ENCODE data around the gene RHOBTB1.
A peak's percentile ranks its signal among the peaks of the same experiment; 100 is the strongest.

Gene RHOBTB1

GRCh38 chr10:60962946-60963345 is 19.0 kb upstream of the RHOBTB1 start:
- TF ChIP-seq CTCF (IDR thresholded peaks at IDR 0.05; ENCODE audit: poor library complexity, severe bottlenecking), result no peak
- no peaks in the 10 kb centered on the region for H3K36me3 ChIP-seq (ENCODE audit: low read depth)
- ATAC-seq (ENCODE audit: low read depth) (no peak), DNase-seq (ENCODE audit: low spot score) (no peak)
- H3K27me3 ChIP-seq (ENCODE audit: insufficient read depth, poor library complexity, severe bottlenecking), result no peaks in the 10 kb centered on the region
- H3K4me1 ChIP-seq (ENCODE audit: insufficient read depth, poor library complexity, severe bottlenecking), result peaks cover 33% of the 10 kb centered on the region
- H3K9me3 ChIP-seq (ENCODE audit: severe bottlenecking), result no peaks in the 10 kb centered on the region
- peak overlapping the region; percentile 91 for H3K27ac ChIP-seq (ENCODE audit: poor library complexity, severe bottlenecking)
- no peak overlapping the region for H3K4me3 ChIP-seq (ENCODE audit: severe bottlenecking)

GRCh38 chr10:60960913-60961312 is 16.9 kb upstream of the RHOBTB1 start:
- Histone ChIP-seq H3K9me3 (ENCODE audit: severe bottlenecking) (no peaks in the 10 kb centered on the region), H3K4me3 (ENCODE audit: severe bottlenecking) (no peak overlapping the region), H3K4me1 (ENCODE audit: insufficient read depth, poor library complexity, severe bottlenecking) (peaks cover 43% of the 10 kb centered on the region), H3K36me3 (ENCODE audit: low read depth) (no peaks in the 10 kb centered on the region), H3K27ac (ENCODE audit: poor library complexity, severe bottlenecking) (no peak overlapping the region), H3K27me3 (ENCODE audit: insufficient read depth, poor library complexity, severe bottlenecking) (no peaks in the 10 kb centered on the region)
- DNase-seq (ENCODE audit: low spot score) (no peak), ATAC-seq (ENCODE audit: low read depth) (no peak)
- TF ChIP-seq CTCF (IDR thresholded peaks at IDR 0.05; ENCODE audit: poor library complexity, severe bottlenecking), result no peak

GRCh38 chr10:60960031-60960430 is 16.0 kb upstream of the RHOBTB1 start:
- H3K4me3 ChIP-seq (ENCODE audit: severe bottlenecking), result no peak overlapping the region
- H3K9me3 ChIP-seq (ENCODE audit: severe bottlenecking), result no peaks in the 10 kb centered on the region
- TF ChIP-seq CTCF (IDR thresholded peaks at IDR 0.05; ENCODE audit: poor library complexity, severe bottlenecking), result no peak
- DNase-seq (ENCODE audit: low spot score) (no peak), ATAC-seq (ENCODE audit: low read depth) (no peak)
- H3K27ac ChIP-seq (ENCODE audit: poor library complexity, severe bottlenecking), result no peak overlapping the region
- H3K4me1 ChIP-seq (ENCODE audit: insufficient read depth, poor library complexity, severe bottlenecking), result peaks cover 46% of the 10 kb centered on the region
- H3K36me3 ChIP-seq (ENCODE audit: low read depth), result no peaks in the 10 kb centered on the region
- H3K27me3 ChIP-seq (ENCODE audit: insufficient read depth, poor library complexity, severe bottlenecking), result no peaks in the 10 kb centered on the region

- TF ChIP-seq CTCF (IDR thresholded peaks at IDR 0.05; ENCODE audit: poor library complexity, severe bottlenecking), result no peak
- ATAC-seq (ENCODE audit: low read depth) (no peak), DNase-seq (ENCODE audit: low spot score) (no peak)
- Histone ChIP-seq H3K4me1 (ENCODE audit: insufficient read depth, poor library complexity, severe bottlenecking) (peaks cover 36% of the 10 kb centered on the region), H3K36me3 (ENCODE audit: low read depth) (no peaks in the 10 kb centered on the region), H3K9me3 (ENCODE audit: severe bottlenecking) (no peaks in the 10 kb centered on the region), H3K27ac (ENCODE audit: poor library complexity, severe bottlenecking) (peak overlapping the region; percentile 35), H3K4me3 (ENCODE audit: severe bottlenecking) (no peak overlapping the region), H3K27me3 (ENCODE audit: insufficient read depth, poor library complexity, severe bottlenecking) (no peaks in the 10 kb centered on the region)
Observed at GRCh38 chr10:60958892-60959601, 15.1 kb upstream of the RHOBTB1 start.

- TF ChIP-seq CTCF (IDR thresholded peaks at IDR 0.05; ENCODE audit: poor library complexity, severe bottlenecking), result no peak
- H3K4me1 ChIP-seq (ENCODE audit: insufficient read depth, poor library complexity, severe bottlenecking), result peaks cover 26% of the 10 kb centered on the region
- DNase-seq (ENCODE audit: low spot score), result no peak
- H3K36me3 ChIP-seq (ENCODE audit: low read depth), result no peaks in the 10 kb centered on the region
- no peak overlapping the region for H3K4me3 ChIP-seq (ENCODE audit: severe bottlenecking)
- H3K27ac ChIP-seq (ENCODE audit: poor library complexity, severe bottlenecking), result no peak overlapping the region
- no peaks in the 10 kb centered on the region for H3K27me3 ChIP-seq (ENCODE audit: insufficient read depth, poor library complexity, severe bottlenecking)
- H3K9me3 ChIP-seq (ENCODE audit: severe bottlenecking), result no peaks in the 10 kb centered on the region
- ATAC-seq (ENCODE audit: low read depth), result no peak
Observed at GRCh38 chr10:60957667-60958221, 13.8 kb upstream of the RHOBTB1 start.
